Neural cell (in vitro differentiated cells): ENCODE data around the gene OR11A1.

ENCODE experiments used
- CTCF ChIP-seq: fragments of 450-650 bp; IDR thresholded peaks from 2 replicates; pipeline ENCODE4 v1.5.1; 2014; ENCODE audit warnings: antibody characterized with exemption, mild to moderate bottlenecking, moderate library complexity; ENCODE audit not compliant: poor library complexity, severe bottlenecking
- EZH2 ChIP-seq: fragments of 200-600, 300-800 bp; shearing (Covaris generic), sonication (generic); IDR thresholded peaks from 2 replicates; pipeline ENCODE4 v1.6.1; 2014; ENCODE audit warnings: antibody characterized with exemption, low read length, borderline replicate concordance, mild to moderate bottlenecking; ENCODE audit not compliant: insufficient read depth, poor library complexity, severe bottlenecking
- POLR2AphosphoS5 ChIP-seq: IDR thresholded peaks from 2 replicates; pipeline ENCODE4 v1.6.1; 2012
- REST ChIP-seq: IDR thresholded peaks from 2 replicates; pipeline ENCODE4 v1.6.1; 2012; ENCODE audit warnings: borderline replicate concordance
- SMC3 ChIP-seq: fragments of 450-650 bp; conservative IDR thresholded peaks from 2 replicates; pipeline ENCODE4 v1.6.1; 2014; ENCODE audit warnings: antibody characterized with exemption, mild to moderate bottlenecking, moderate library complexity; ENCODE audit not compliant: poor library complexity

GRCh38 chr6:29395331-29395730, 61.5 kb downstream of the OR11A1 start, which contains the start of gene OR12D2:
- TF ChIP-seq CTCF (no peak), POLR2AphosphoS5 (no peak), REST (no peak), EZH2 (no peak), SMC3 (no peak)
